Panc1 (cell line): Measurements from ENCODE around the gene MAG. TPM values are rescaled to one million over a fixed set of nuclear protein-coding genes. Genes with fewer than 3 reads are reported as not detected.

Experiments
- ATAC-seq: fragments of 200-7000 bp; cut with Tn5 transposase; 2 replicates; pipeline ENCODE4 v1.9.1; 2020; ENCODE audit warnings: mild to moderate bottlenecking, moderate library complexity
- BruUV-seq: library from RNA; stranded (reverse); fragments of 400-500 nt; replicated peaks from 2 replicates; lab custom pipeline; 2021; lab: Mats Ljungman, UMichigan
- CTCF ChIA-PET: fragments of 300-600 bp; sonication (Branson Sonifier 250); formaldehyde crosslinking; loops from one replicate; lab custom pipeline; 2022; ENCODE audit warnings: antibody characterized with exemption; lab: Charles Lee
- POLR2A ChIA-PET: fragments of 300-600 bp; sonication (Branson Sonifier 250); formaldehyde crosslinking; loops from one replicate; lab custom pipeline; 2022; ENCODE audit warnings: antibody characterized with exemption; lab: Charles Lee
- DNase-seq: peaks from one replicate; pipeline ENCODE4 v3.0.0-alpha.2; 2010; ENCODE audit warnings: low read depth, low spot score
- H3K27ac ChIP-seq: 2 replicates; pipeline ENCODE4 v1.5.1; 2011; ENCODE audit warnings: mild to moderate bottlenecking, low read length, inconsistent platforms
- H3K27me3 ChIP-seq: fragments of 200-500 bp; sonication (Bioruptor generic); 2 replicates; pipeline ENCODE4 v1.6.0; 2014; ENCODE audit warnings: low read length, inconsistent platforms; ENCODE audit not compliant: control insufficient read depth, insufficient read depth
- H3K36me3 ChIP-seq: fragments of 200-500 bp; sonication (Bioruptor generic); 2 replicates; pipeline ENCODE4 v1.5.1; 2014; ENCODE audit warnings: inconsistent platforms, mild to moderate bottlenecking, low read length, moderate library complexity; ENCODE audit not compliant: control insufficient read depth, insufficient read depth
- H3K4me1 ChIP-seq: 2 replicates; pipeline ENCODE4 v1.5.1; 2011; ENCODE audit warnings: inconsistent platforms, mild to moderate bottlenecking, low read length, moderate library complexity; ENCODE audit not compliant: control insufficient read depth, insufficient read depth
- H3K4me3 ChIP-seq, 2 experiments: 2 replicates each; pipeline ENCODE4 v1.5.1; 2011 to 2012; ENCODE audit warnings: low read depth in 2 of 2, low read length in 2 of 2, mild to moderate bottlenecking in 2 of 2, inconsistent platforms in 1 of 2, moderate library complexity in 1 of 2
- H3K9me3 ChIP-seq: fragments of 200-500 bp; sonication (Bioruptor generic); 2 replicates; pipeline ENCODE4 v1.5.1; 2014; ENCODE audit warnings: low read depth, mild to moderate bottlenecking, inconsistent platforms, low read length, moderate library complexity; ENCODE audit not compliant: control insufficient read depth, insufficient read depth
- POLR2AphosphoS5 ChIP-seq: IDR thresholded peaks from 2 replicates; pipeline ENCODE4 v1.6.1; 2012; ENCODE audit warnings: mild to moderate bottlenecking, low read depth, low read length, moderate library complexity
- SIN3A ChIP-seq: IDR thresholded peaks from 2 replicates; pipeline ENCODE4 v1.6.1; 2012; ENCODE audit warnings: low read depth, mild to moderate bottlenecking, low read length, moderate library complexity, borderline replicate concordance; ENCODE audit not compliant: insufficient read depth
- TCF7L2 ChIP-seq: IDR thresholded peaks from 2 replicates; pipeline ENCODE4 v1.6.1; 2011; ENCODE audit warnings: mild to moderate bottlenecking, low read depth, low read length, inconsistent platforms
- in situ Hi-C: cut with HindIII; loops from 2 replicates; pipeline ENCODE4 v1.10.0; 2016; ENCODE audit warnings: low sequenced_read_pairs, low pct_unique_long_range_greater_than_20kb
- intact Hi-C: fragments of 100-400 bp; cut with micrococcal nuclease; formaldehyde crosslinking; loops from one replicate; pipeline ENCODE4 v1.10.0; 2022; ENCODE audit not compliant: unreplicated experiment
- total RNA-seq: library from RNA; stranded (reverse); gene quantifications from one replicate; pipeline ENCODE4 v1.2.1, GENCODE V29; 2021; ENCODE audit not compliant: unreplicated experiment
- TF ChIP-seq, protein P1 (sequence below), 2 experiments: IDR thresholded peaks; 2 replicates each; pipeline ENCODE4 v1.6.1; 2011 to 2012; ENCODE audit warnings: low read depth in 2 of 2, control low read depth in 1 of 2, low read length in 1 of 2, mild to moderate bottlenecking in 1 of 2, moderate library complexity in 1 of 2; ENCODE audit not compliant: insufficient read depth in 1 of 2
- TF ChIP-seq, protein P2 (sequence below): fragments of 450-650 bp; IDR thresholded peaks from 2 replicates; pipeline ENCODE4 v1.5.1; 2017; ENCODE audit warnings: mild to moderate bottlenecking

The MAG gene
- total RNA-seq, 1 experiment from 2014 or later, result not detected

- CTCF ChIA-PET, result interaction anchor here (0.6 kb wide), 1 partner anchor 229 kb away, joined by 3 read pairs; no protein-coding TSS in a partner anchor
- POLR2A ChIA-PET, result no interaction called here
- TF ChIP-seq, protein P1, sequence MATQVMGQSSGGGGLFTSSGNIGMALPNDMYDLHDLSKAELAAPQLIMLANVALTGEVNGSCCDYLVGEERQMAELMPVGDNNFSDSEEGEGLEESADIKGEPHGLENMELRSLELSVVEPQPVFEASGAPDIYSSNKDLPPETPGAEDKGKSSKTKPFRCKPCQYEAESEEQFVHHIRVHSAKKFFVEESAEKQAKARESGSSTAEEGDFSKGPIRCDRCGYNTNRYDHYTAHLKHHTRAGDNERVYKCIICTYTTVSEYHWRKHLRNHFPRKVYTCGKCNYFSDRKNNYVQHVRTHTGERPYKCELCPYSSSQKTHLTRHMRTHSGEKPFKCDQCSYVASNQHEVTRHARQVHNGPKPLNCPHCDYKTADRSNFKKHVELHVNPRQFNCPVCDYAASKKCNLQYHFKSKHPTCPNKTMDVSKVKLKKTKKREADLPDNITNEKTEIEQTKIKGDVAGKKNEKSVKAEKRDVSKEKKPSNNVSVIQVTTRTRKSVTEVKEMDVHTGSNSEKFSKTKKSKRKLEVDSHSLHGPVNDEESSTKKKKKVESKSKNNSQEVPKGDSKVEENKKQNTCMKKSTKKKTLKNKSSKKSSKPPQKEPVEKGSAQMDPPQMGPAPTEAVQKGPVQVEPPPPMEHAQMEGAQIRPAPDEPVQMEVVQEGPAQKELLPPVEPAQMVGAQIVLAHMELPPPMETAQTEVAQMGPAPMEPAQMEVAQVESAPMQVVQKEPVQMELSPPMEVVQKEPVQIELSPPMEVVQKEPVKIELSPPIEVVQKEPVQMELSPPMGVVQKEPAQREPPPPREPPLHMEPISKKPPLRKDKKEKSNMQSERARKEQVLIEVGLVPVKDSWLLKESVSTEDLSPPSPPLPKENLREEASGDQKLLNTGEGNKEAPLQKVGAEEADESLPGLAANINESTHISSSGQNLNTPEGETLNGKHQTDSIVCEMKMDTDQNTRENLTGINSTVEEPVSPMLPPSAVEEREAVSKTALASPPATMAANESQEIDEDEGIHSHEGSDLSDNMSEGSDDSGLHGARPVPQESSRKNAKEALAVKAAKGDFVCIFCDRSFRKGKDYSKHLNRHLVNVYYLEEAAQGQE (IDR thresholded peaks at IDR 0.05; ENCODE audit: insufficient read depth in 1 of 2, low read depth in 2 of 2, low read length in 1 of 2), result no peak
- TF ChIP-seq TCF7L2, result no peak
- H3K27me3 ChIP-seq, result no peaks in the 10 kb centered on the region
- in situ Hi-C loops, result no loop called here
- H3K36me3 ChIP-seq, result peaks cover 7% of the 10 kb centered on the region; the same call in 1 of the 2 replicates
- no TSS peak for BruUV-seq
- no peak for DNase-seq
- no peaks in the 10 kb centered on the region for H3K9me3 ChIP-seq
- intact Hi-C loops, result no loop called here
- no peak overlapping the region for H3K27ac ChIP-seq
- H3K4me3 ChIP-seq, result no peak overlapping the region
- peaks cover 29% of the 10 kb centered on the region for H3K4me1 ChIP-seq
- no peak for ATAC-seq
These were observed 26.0 kb upstream of the MAG start for GRCh38 chr19:35265900-35266519.

- Histone ChIP-seq H3K4me1 (peaks cover 28% of the 10 kb centered on the region), H3K27ac (peak overlapping the region; percentile 99), H3K36me3 (peaks cover 14% of the 10 kb centered on the region; the same call in 1 of the 2 replicates), H3K27me3 (no peaks in the 10 kb centered on the region), H3K4me3 (peak overlapping the region; percentile 86 to 93), H3K9me3 (no peaks in the 10 kb centered on the region)
- TF ChIP-seq POLR2AphosphoS5 (peak; percentile 23), SIN3A (no peak)
- TF ChIP-seq, protein P1 (IDR thresholded peaks at IDR 0.05; ENCODE audit: insufficient read depth in 1 of 2, low read depth in 2 of 2, low read length in 1 of 2), result 0 out of 4 replicates have a peak, but pooled peaks of 1 of the 2 experiments have one; percentile 8
- TF ChIP-seq, protein P2, sequence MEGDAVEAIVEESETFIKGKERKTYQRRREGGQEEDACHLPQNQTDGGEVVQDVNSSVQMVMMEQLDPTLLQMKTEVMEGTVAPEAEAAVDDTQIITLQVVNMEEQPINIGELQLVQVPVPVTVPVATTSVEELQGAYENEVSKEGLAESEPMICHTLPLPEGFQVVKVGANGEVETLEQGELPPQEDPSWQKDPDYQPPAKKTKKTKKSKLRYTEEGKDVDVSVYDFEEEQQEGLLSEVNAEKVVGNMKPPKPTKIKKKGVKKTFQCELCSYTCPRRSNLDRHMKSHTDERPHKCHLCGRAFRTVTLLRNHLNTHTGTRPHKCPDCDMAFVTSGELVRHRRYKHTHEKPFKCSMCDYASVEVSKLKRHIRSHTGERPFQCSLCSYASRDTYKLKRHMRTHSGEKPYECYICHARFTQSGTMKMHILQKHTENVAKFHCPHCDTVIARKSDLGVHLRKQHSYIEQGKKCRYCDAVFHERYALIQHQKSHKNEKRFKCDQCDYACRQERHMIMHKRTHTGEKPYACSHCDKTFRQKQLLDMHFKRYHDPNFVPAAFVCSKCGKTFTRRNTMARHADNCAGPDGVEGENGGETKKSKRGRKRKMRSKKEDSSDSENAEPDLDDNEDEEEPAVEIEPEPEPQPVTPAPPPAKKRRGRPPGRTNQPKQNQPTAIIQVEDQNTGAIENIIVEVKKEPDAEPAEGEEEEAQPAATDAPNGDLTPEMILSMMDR, result no peak
- ATAC-seq (no peak), DNase-seq (no peak)
- POLR2A ChIA-PET, result no interaction called here
- BruUV-seq, result no TSS peak
- intact Hi-C loops, result no loop called here
- CTCF ChIA-PET, result no interaction called here
- in situ Hi-C loops, result no loop called here
These were observed 25.2 kb upstream of the MAG start for GRCh38 chr19:35266520-35267352.
